Measurements from ENCODE around the gene MEAK7. TPM values are rescaled to one million over a fixed set of nuclear protein-coding genes. Genes with fewer than 3 reads are reported as not detected.

The MEAK7 gene
- total RNA-seq, 1 donor from 2014 or later, result 5.3 TPM

GRCh38 chr16:84471316-84471715 lies 33.1 kb downstream of the MEAK7 start:
- no peak overlapping the region for H3K4me3 ChIP-seq
- intact Hi-C loops (cut with micrococcal nuclease), result no loop called here
- H3K9me3 ChIP-seq (replicated peaks), result peaks cover 15% of the 10 kb centered on the region
- no peaks in the 10 kb centered on the region for H3K27me3 ChIP-seq (ENCODE audit: low read depth)
- H3K36me3 ChIP-seq, result peaks cover 19% of the 10 kb centered on the region
- no peak overlapping the region for H3K27ac ChIP-seq (replicated peaks)
- no peak for DNase-seq
- no peak for TF ChIP-seq CTCF (IDR thresholded peaks at IDR 0.05; ENCODE audit: borderline replicate concordance)
- no peaks in the 10 kb centered on the region for H3K4me1 ChIP-seq

- H3K4me3 ChIP-seq, result no peak overlapping the region
- intact Hi-C loops (cut with micrococcal nuclease), result no loop called here
- H3K36me3 ChIP-seq, result peaks cover 20% of the 10 kb centered on the region
- H3K27me3 ChIP-seq (ENCODE audit: low read depth), result no peaks in the 10 kb centered on the region
- no peak for TF ChIP-seq CTCF (IDR thresholded peaks at IDR 0.05; ENCODE audit: borderline replicate concordance)
- peaks cover 18% of the 10 kb centered on the region for H3K9me3 ChIP-seq (replicated peaks)
- no peaks in the 10 kb centered on the region for H3K4me1 ChIP-seq
- H3K27ac ChIP-seq (replicated peaks), result no peak overlapping the region
- no peak for DNase-seq
These were observed 36.8 kb downstream of the MEAK7 start for GRCh38 chr16:84467709-84468108.

- DNase-seq, result no peak
- Histone ChIP-seq H3K4me3 (no peak overlapping the region), H3K9me3 (replicated peaks) (peaks cover 18% of the 10 kb centered on the region), H3K27me3 (ENCODE audit: low read depth) (no peaks in the 10 kb centered on the region), H3K4me1 (no peaks in the 10 kb centered on the region), H3K36me3 (peaks cover 20% of the 10 kb centered on the region), H3K27ac (replicated peaks) (no peak overlapping the region)
- intact Hi-C loops (cut with micrococcal nuclease), result no loop called here
- TF ChIP-seq CTCF (IDR thresholded peaks at IDR 0.05; ENCODE audit: borderline replicate concordance), result no peak
These were observed 37.2 kb downstream of the MEAK7 start for GRCh38 chr16:84467256-84467655.

GRCh38 chr16:84466692-84467091 lies 37.8 kb downstream of the MEAK7 start:
- H3K4me3 ChIP-seq, result no peak overlapping the region

GRCh38 chr16:84465154-84465553 lies 39.3 kb downstream of the MEAK7 start:
- H3K27me3 ChIP-seq (ENCODE audit: low read depth), result no peaks in the 10 kb centered on the region
- intact Hi-C loops (cut with micrococcal nuclease), result no loop called here
- no peaks in the 10 kb centered on the region for H3K4me1 ChIP-seq
- H3K4me3 ChIP-seq, result no peak overlapping the region
- no peak for DNase-seq
- H3K27ac ChIP-seq (replicated peaks), result no peak overlapping the region
- no peak for TF ChIP-seq CTCF (IDR thresholded peaks at IDR 0.05; ENCODE audit: borderline replicate concordance)
- peaks cover 20% of the 10 kb centered on the region for H3K36me3 ChIP-seq
- peaks cover 18% of the 10 kb centered on the region for H3K9me3 ChIP-seq (replicated peaks)

More at GRCh38 chr16:84466692-84467091, 37.8 kb downstream of the MEAK7 start:
- no peak for TF ChIP-seq CTCF (IDR thresholded peaks at IDR 0.05; ENCODE audit: borderline replicate concordance)
- no peak for DNase-seq
- peaks cover 18% of the 10 kb centered on the region for H3K9me3 ChIP-seq (replicated peaks)
- no peak overlapping the region for H3K27ac ChIP-seq (replicated peaks)
- peaks cover 20% of the 10 kb centered on the region for H3K36me3 ChIP-seq
- H3K27me3 ChIP-seq (ENCODE audit: low read depth), result no peaks in the 10 kb centered on the region
- no peaks in the 10 kb centered on the region for H3K4me1 ChIP-seq
- intact Hi-C loops (cut with micrococcal nuclease), result no loop called here

GRCh38 chr16:84464116-84464515 lies 40.3 kb downstream of the MEAK7 start:
- no peak for DNase-seq
- TF ChIP-seq CTCF (IDR thresholded peaks at IDR 0.05; ENCODE audit: borderline replicate concordance), result no peak
- Histone ChIP-seq H3K9me3 (replicated peaks) (peaks cover 18% of the 10 kb centered on the region), H3K27ac (replicated peaks) (no peak overlapping the region), H3K4me3 (no peak overlapping the region), H3K36me3 (peaks cover 20% of the 10 kb centered on the region), H3K4me1 (peaks cover 5% of the 10 kb centered on the region), H3K27me3 (ENCODE audit: low read depth) (no peaks in the 10 kb centered on the region)
- intact Hi-C loops (cut with micrococcal nuclease), result no loop called here
